AG04450 (cell line): ENCODE data around the gene NUCKS1. TPM values are rescaled to one million over a fixed set of nuclear protein-coding genes. Genes with fewer than 3 reads are reported as not detected.

Source experiments
- CTCF ChIA-PET: fragments of 300-600, 350-600 bp; formaldehyde crosslinking; extraction: SDS; loops from one replicate; lab custom pipeline; 2022; ENCODE audit warnings: antibody characterized with exemption, inconsistent platforms; lab: Charles Lee
- POLR2A ChIA-PET: fragments of 350-600 bp; formaldehyde crosslinking; extraction: SDS; loops from one replicate; lab custom pipeline; 2021; ENCODE audit warnings: antibody characterized with exemption, inconsistent platforms; lab: Yijun Ruan, JAX
- DNase-seq: peaks from one replicate; pipeline ENCODE4 v3.0.0-alpha.2; 2011; ENCODE audit warnings: low read depth, low spot score
- H3K27ac ChIP-seq: one replicate; pipeline ENCODE4 v1.5.1; 2012; ENCODE audit warnings: low read depth, low read length, control low read depth
- H3K27me3 ChIP-seq: one replicate; pipeline ENCODE4 v1.6.0; 2012; ENCODE audit warnings: low read length; ENCODE audit not compliant: control insufficient read depth, insufficient read depth
- H3K4me3 ChIP-seq: 2 replicates; pipeline ENCODE4 v1.5.1; 2011; ENCODE audit warnings: mild to moderate bottlenecking, low read depth, low read length, control low read depth
- H3K9me3 ChIP-seq: 2 replicates; pipeline ENCODE4 v1.5.1; 2012; ENCODE audit warnings: low read length; ENCODE audit not compliant: control insufficient read depth, insufficient read depth
- polyA plus RNA-seq: library from polyadenylated mRNA; depleted of rRNA; stranded (reverse); fragments of >200 nt; gene quantifications from 2 replicates; pipeline ENCODE4 v1.2.3, GENCODE V29; 2011
- TF ChIP-seq, protein P1 (sequence below): IDR thresholded peaks from 2 replicates; pipeline ENCODE4 v1.5.1; 2011; ENCODE audit warnings: low read depth, low read length, control low read depth, inconsistent platforms

NUCKS1 gene
- polyA plus RNA-seq, 1 experiment, result 105 TPM

DNA sequence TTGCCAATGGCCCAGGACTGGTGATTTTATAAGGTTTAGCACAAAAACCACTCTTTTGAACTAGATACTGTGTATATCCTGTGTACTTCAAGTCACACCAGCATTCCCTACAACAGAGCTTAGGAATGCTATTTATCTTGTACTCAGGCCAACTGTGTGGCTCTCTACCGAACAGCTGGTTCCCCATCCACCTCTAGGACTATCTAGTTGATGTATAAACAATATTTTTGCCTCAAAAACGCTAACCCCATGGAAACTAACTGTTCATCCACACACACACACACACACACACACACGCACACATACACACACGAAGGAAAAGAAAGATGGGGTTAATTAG, 41.0 kb downstream of the NUCKS1 start:
- ChIA-PET CTCF (interaction anchor here (0.7 to 10.1 kb wide), 8 partner anchors 17 to 268 kb away, joined by 3 to 339 read pairs (median 27); partner anchors contain the start of gene ELK4), POLR2A (interaction anchor here (0.6 to 1.8 kb wide), 3 partner anchors 39 to 268 kb away, joined by 3 to 5 read pairs (median 4); no protein-coding TSS in a partner anchor)
- TF ChIP-seq, protein P1, sequence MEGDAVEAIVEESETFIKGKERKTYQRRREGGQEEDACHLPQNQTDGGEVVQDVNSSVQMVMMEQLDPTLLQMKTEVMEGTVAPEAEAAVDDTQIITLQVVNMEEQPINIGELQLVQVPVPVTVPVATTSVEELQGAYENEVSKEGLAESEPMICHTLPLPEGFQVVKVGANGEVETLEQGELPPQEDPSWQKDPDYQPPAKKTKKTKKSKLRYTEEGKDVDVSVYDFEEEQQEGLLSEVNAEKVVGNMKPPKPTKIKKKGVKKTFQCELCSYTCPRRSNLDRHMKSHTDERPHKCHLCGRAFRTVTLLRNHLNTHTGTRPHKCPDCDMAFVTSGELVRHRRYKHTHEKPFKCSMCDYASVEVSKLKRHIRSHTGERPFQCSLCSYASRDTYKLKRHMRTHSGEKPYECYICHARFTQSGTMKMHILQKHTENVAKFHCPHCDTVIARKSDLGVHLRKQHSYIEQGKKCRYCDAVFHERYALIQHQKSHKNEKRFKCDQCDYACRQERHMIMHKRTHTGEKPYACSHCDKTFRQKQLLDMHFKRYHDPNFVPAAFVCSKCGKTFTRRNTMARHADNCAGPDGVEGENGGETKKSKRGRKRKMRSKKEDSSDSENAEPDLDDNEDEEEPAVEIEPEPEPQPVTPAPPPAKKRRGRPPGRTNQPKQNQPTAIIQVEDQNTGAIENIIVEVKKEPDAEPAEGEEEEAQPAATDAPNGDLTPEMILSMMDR, result no peak
- Histone ChIP-seq H3K4me3 (no peak overlapping the region), H3K27ac (no peak overlapping the region), H3K27me3 (no peaks in the 10 kb centered on the region), H3K9me3 (no peaks in the 10 kb centered on the region)
- DNase-seq, result peak; percentile 59

DNA sequence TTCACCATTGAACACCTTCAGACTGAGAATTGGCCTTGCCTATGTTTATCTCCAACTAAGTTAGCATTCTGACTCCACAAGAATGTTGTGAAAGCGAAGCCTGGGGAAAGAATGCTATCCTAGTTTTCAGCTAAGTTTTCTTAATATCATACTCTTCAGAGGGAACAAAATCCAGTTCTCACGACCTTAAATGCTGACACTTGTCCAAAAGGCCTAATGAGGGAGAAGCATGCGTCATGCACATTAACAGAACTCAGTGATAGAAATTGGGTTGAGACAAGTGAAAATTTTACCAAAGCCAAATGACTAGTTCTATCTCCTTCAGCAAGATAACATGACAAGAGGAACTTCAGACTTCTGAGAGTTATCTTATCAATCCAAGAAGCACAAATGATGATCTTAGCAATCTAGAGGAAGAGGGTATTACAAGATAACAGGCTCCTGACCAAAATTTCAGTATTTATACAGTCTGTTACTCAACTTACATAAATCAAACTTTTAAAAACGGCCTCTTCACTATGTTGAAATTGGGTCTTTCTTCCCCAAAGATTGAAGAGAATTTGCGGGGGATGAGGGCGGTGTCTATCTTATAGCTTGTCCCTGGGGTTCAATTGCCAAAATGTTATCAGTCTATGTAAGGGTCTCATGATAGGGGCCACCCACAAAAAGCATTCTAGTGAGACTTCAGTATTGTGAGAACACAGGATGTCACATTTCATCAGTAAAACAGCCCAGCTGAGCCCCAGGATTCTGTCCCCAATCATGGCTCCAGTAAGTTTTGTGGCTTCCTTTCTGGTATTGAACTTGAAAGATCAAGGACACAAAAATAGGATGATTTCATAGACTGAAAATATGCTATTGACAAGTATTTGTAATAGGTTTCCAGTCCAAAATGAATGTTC, 43.1 kb downstream of the NUCKS1 start:
- H3K27ac ChIP-seq, result no peak overlapping the region
- POLR2A ChIA-PET, result interaction anchor here (0.6 to 0.7 kb wide), 2 partner anchors 270 to 532 kb away, joined by 3 to 4 read pairs; no protein-coding TSS in a partner anchor

DNA sequence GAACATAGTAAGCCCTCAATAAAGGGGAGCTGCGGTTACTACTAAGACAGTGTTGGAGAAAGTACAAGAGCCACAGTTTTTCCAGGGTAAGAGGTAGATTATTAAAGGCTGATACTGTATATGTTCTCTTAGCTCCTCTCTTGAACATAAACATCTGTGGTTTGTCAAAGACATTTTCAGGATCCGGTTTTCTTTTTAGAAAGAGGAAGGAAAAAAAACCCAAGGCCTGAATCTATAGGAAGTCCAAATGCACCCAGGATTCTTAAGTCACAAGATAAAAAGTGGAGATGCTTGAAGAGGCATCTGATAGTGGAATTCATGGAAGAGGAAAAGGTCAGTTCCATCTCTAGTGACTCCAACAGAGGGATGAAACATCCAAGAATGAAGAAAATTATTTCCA, 45.1 kb downstream of the NUCKS1 start:
- H3K27ac ChIP-seq, result no peak overlapping the region
- DNase-seq, result no peak
- TF ChIP-seq, protein P1, result no peak
- CTCF ChIA-PET, result interaction anchor here (0.6 to 1.2 kb wide), 3 partner anchors 46 to 106 kb away, joined by 3 to 6 read pairs (median 3); no protein-coding TSS in a partner anchor
- no peaks in the 10 kb centered on the region for H3K9me3 ChIP-seq
- POLR2A ChIA-PET, result no interaction called here
- H3K4me3 ChIP-seq, result no peak overlapping the region
- no peaks in the 10 kb centered on the region for H3K27me3 ChIP-seq

More for the DNA sequence above, 43.1 kb downstream of the NUCKS1 start:
- DNase-seq, result no peak
- CTCF ChIA-PET, result interaction anchor here (2.9 to 10.1 kb wide), 2 partner anchors 49 to 114 kb away, joined by 27 to 339 read pairs; no protein-coding TSS in a partner anchor
- Histone ChIP-seq H3K4me3 (no peak overlapping the region), H3K27me3 (no peaks in the 10 kb centered on the region), H3K9me3 (no peaks in the 10 kb centered on the region)
- TF ChIP-seq, protein P1, result no peak

DNA sequence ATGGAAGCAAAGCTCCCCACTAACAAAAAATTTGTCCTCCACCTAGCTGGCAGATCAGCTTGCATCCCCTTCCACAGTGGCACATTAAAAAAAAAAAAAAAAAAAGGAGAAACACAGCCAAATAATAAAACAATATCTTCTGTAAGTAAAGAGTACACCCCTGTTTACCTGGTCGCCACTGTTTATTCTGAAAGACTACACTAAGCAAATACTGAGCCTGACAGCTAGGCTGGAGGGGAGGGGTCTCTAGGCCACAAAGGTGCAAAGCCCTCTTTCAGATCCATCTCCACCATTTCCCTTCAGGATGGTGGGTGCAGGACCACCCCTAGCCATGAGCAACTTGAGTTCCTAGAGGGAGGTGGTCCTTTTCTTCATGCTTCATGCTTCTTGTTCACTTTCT, 46.9 kb downstream of the NUCKS1 start:
- Histone ChIP-seq H3K27me3 (no peaks in the 10 kb centered on the region), H3K9me3 (no peaks in the 10 kb centered on the region), H3K27ac (no peak overlapping the region), H3K4me3 (no peak overlapping the region)
- POLR2A ChIA-PET, result no interaction called here
- CTCF ChIA-PET, result interaction anchor here (0.7 to 2.1 kb wide), 4 partner anchors 8 to 111 kb away, joined by 3 to 11 read pairs (median 7); no protein-coding TSS in a partner anchor
- DNase-seq, result no peak
- TF ChIP-seq, protein P1, result no peak
